ENCODE data around the gene SGIP1.

DNA sequence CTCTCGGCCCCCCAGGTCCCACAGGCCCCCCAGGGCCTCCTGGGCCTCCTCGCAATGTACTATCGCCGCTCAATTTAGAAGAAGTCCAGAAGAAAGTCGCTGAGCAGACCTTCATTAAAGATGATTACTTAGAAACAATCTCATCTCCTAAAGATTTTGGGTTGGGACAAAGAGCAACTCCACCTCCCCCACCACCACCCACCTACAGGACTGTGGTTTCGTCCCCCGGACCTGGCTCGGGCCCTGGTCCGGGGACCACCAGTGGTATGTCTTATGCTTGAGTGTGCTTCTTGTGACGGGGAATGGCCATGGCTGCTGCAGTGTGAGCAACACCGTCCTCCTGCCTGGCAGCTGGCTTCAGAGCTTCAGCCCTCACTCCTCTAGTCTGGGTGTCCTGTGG is 148.2 kb downstream of the SGIP1 start:
- TF ChIP-seq, protein P1, sequence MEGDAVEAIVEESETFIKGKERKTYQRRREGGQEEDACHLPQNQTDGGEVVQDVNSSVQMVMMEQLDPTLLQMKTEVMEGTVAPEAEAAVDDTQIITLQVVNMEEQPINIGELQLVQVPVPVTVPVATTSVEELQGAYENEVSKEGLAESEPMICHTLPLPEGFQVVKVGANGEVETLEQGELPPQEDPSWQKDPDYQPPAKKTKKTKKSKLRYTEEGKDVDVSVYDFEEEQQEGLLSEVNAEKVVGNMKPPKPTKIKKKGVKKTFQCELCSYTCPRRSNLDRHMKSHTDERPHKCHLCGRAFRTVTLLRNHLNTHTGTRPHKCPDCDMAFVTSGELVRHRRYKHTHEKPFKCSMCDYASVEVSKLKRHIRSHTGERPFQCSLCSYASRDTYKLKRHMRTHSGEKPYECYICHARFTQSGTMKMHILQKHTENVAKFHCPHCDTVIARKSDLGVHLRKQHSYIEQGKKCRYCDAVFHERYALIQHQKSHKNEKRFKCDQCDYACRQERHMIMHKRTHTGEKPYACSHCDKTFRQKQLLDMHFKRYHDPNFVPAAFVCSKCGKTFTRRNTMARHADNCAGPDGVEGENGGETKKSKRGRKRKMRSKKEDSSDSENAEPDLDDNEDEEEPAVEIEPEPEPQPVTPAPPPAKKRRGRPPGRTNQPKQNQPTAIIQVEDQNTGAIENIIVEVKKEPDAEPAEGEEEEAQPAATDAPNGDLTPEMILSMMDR (IDR thresholded peaks at IDR 0.05): no peak
- no peak for TF ChIP-seq POLR2A (IDR thresholded peaks at IDR 0.05)
